NK-92 treated with Interleukin-12 subunit alpha and Interleukin-12 subunit beta, amount 100 ng/mL, for 24 hours (cell line): ENCODE results near the gene EME2.
"Not testable (repeated sequence)": the region's sequence is repeated elsewhere in the genome, so short reads cannot be mapped to it uniquely, and the experiment has no call there.

Source experiments
- DNase-seq: peaks from one replicate; lab custom pipeline; 2025; lab: John Stamatoyannopoulos, UW

EME2 gene

GRCh38 chr16:1791256-1791942, 18.8 kb downstream of the EME2 start:
- no peak for DNase-seq

- no peak for DNase-seq
Measured at GRCh38 chr16:1791943-1792812, 19.6 kb downstream of the EME2 start.

GRCh38 chr16:1792836-1793577, 20.4 kb downstream of the EME2 start:
- no peak for DNase-seq

GRCh38 chr16:1793578-1794220, 21.1 kb downstream of the EME2 start, which contains the start of gene IGFALS:
IGFALS (minus strand) TSS chr16:1793705; CDS start chr16:1793652, 53 bp downstream.
- no peak for DNase-seq

- no peak for DNase-seq
Measured at GRCh38 chr16:1794221-1794871, 21.7 kb downstream of the EME2 start.

- no peak for DNase-seq
Measured at GRCh38 chr16:1794908-1795666, 22.5 kb downstream of the EME2 start.

- DNase-seq, result not testable (repeated sequence)
Measured at GRCh38 chr16:1799263-1799662, 26.7 kb downstream of the EME2 start.

- no peak for DNase-seq
Measured at GRCh38 chr16:1800701-1801100, 28.1 kb downstream of the EME2 start.

GRCh38 chr16:1807626-1808025, 35.0 kb downstream of the EME2 start:
- DNase-seq, result no peak

- DNase-seq, result no peak
Measured at GRCh38 chr16:1808691-1809090, 36.1 kb downstream of the EME2 start.

- no peak for DNase-seq
Measured at GRCh38 chr16:1809281-1809801, 36.7 kb downstream of the EME2 start.

GRCh38 chr16:1810106-1810505, 37.5 kb downstream of the EME2 start:
- no peak for DNase-seq

- DNase-seq, result no peak
Measured at GRCh38 chr16:1810536-1810935, 37.9 kb downstream of the EME2 start.

- no peak for DNase-seq
Measured at GRCh38 chr16:1812732-1813163, 40.1 kb downstream of the EME2 start.

- DNase-seq, result no peak
Measured at GRCh38 chr16:1815461-1815860, 42.9 kb downstream of the EME2 start.

- DNase-seq, result no peak
Measured at GRCh38 chr16:1816396-1817275, 44.0 kb downstream of the EME2 start.

GRCh38 chr16:1817276-1817589, 44.6 kb downstream of the EME2 start:
- DNase-seq, result no peak

GRCh38 chr16:1817716-1818115, 45.1 kb downstream of the EME2 start:
- no peak for DNase-seq

GRCh38 chr16:1818204-1818872, 45.7 kb downstream of the EME2 start:
- no peak for DNase-seq
